ENCODE results near the gene DRGX. TPM values are rescaled to one million over a fixed set of nuclear protein-coding genes. Genes with fewer than 3 reads are reported as not detected.

DRGX gene
- total RNA-seq, 5 donors from 2014 or later (not counting 1 experiment from before 2014, with no cell fraction given): not detected

- WGBS (ENCODE audit: insufficient coverage): no CpG with 5 or more reads among the region's 2 CpGs
- Mint-ChIP-seq H3K4me3 (no peak overlapping the region), H3K9me3 (peaks cover 0 to 6% (median 4%) of the 10 kb centered on the region in 3 donors), H3K4me1 (no peaks in the 10 kb centered on the region), H3K27me3 (peaks cover 5 to 8% of the 10 kb centered on the region in 2 donors), H3K27ac (no peak overlapping the region), H3K36me3 (no peaks in the 10 kb centered on the region)
- no peak for DNase-seq
- no peak overlapping the region for H3K4me3 ChIP-seq (ENCODE audit: control insufficient read depth in 1 of 2, extremely low read depth in 1 of 2, low read length in 1 of 2)
- no peaks in the 10 kb centered on the region for H3K9me3 ChIP-seq
- ChIA-PET CTCF (no interaction called here), POLR2A (no interaction called here)
- H3K27ac ChIP-seq (ENCODE audit: low read length): no peak overlapping the region
- H3K27me3 ChIP-seq (replicated peaks in 1 of 2; ENCODE audit: control insufficient read depth in 2 of 2, extremely low read depth in 1 of 2, insufficient read depth in 2 of 2, low read length in 1 of 2): peaks cover 0 to 2% of the 10 kb centered on the region in 2 experiments
- no peaks in the 10 kb centered on the region for H3K36me3 ChIP-seq (ENCODE audit: control insufficient read depth in 2 of 2, extremely low read depth in 1 of 2, insufficient read depth in 1 of 2, low read length in 1 of 2)
- H3K4me1 ChIP-seq (ENCODE audit: control insufficient read depth in 1 of 2, extremely low read depth in 1 of 2, insufficient read depth in 2 of 2, low read length in 2 of 2): no peaks in the 10 kb centered on the region
- ATAC-seq (replicated peaks in 1 of 4): no peak
Measured at GRCh38 chr10:49344840-49345239, 51.0 kb downstream of the DRGX start.

GRCh38 chr10:49338604-49339003 is 57.3 kb downstream of the DRGX start:
- no peak overlapping the region for H3K4me3 ChIP-seq (ENCODE audit: control insufficient read depth in 1 of 2, extremely low read depth in 1 of 2, low read length in 1 of 2)
- H3K4me3 Mint-ChIP-seq: peak overlapping the region in 1 of 3 donors; percentile 32
- DNase-seq (no peak), ATAC-seq (replicated peaks in 1 of 4) (no peak)
- no peaks in the 10 kb centered on the region for H3K36me3 ChIP-seq (ENCODE audit: control insufficient read depth in 2 of 2, extremely low read depth in 1 of 2, insufficient read depth in 1 of 2, low read length in 1 of 2)
- H3K9me3 ChIP-seq: no peaks in the 10 kb centered on the region
- no peak overlapping the region for H3K27ac Mint-ChIP-seq
- whole genome bisulfite sequencing (ENCODE audit: insufficient coverage): 86% methylated on average over 1 of the region's 1 CpG
- peaks cover 0 to 20% (median 18%) of the 10 kb centered on the region in 3 donors for H3K9me3 Mint-ChIP-seq
- POLR2A ChIA-PET: no interaction called here
- no peak overlapping the region for H3K27ac ChIP-seq (ENCODE audit: low read length)
- peaks cover 0 to 8% of the 10 kb centered on the region in 2 experiments for H3K4me1 ChIP-seq (ENCODE audit: control insufficient read depth in 1 of 2, extremely low read depth in 1 of 2, insufficient read depth in 2 of 2, low read length in 2 of 2)
- CTCF ChIA-PET: no interaction called here
- peaks cover 10 to 16% of the 10 kb centered on the region in 2 donors for H3K27me3 Mint-ChIP-seq
- no peaks in the 10 kb centered on the region for H3K27me3 ChIP-seq (replicated peaks in 1 of 2; ENCODE audit: control insufficient read depth in 2 of 2, extremely low read depth in 1 of 2, insufficient read depth in 2 of 2, low read length in 1 of 2)
- H3K4me1 Mint-ChIP-seq: peaks cover 7 to 17% (median 17%) of the 10 kb centered on the region in 3 donors
- peaks cover 9% of the 10 kb centered on the region for H3K36me3 Mint-ChIP-seq

- Histone ChIP-seq H3K27ac (ENCODE audit: low read length) (peak overlapping the region; percentile 57), H3K27me3 (replicated peaks in 1 of 2; ENCODE audit: control insufficient read depth in 2 of 2, extremely low read depth in 1 of 2, insufficient read depth in 2 of 2, low read length in 1 of 2) (peaks cover 0 to 2% of the 10 kb centered on the region in 2 experiments), H3K4me3 (ENCODE audit: control insufficient read depth in 1 of 2, extremely low read depth in 1 of 2, low read length in 1 of 2) (no peak overlapping the region), H3K9me3 (no peaks in the 10 kb centered on the region), H3K4me1 (ENCODE audit: control insufficient read depth in 1 of 2, extremely low read depth in 1 of 2, insufficient read depth in 2 of 2, low read length in 2 of 2) (peaks cover 0 to 8% of the 10 kb centered on the region in 2 experiments), H3K36me3 (ENCODE audit: control insufficient read depth in 2 of 2, extremely low read depth in 1 of 2, insufficient read depth in 1 of 2, low read length in 1 of 2) (no peaks in the 10 kb centered on the region)
- H3K27ac Mint-ChIP-seq: peak overlapping the region; percentile 56 to 67
- H3K4me3 Mint-ChIP-seq: no peak overlapping the region
- CTCF ChIA-PET: no interaction called here
- WGBS (ENCODE audit: insufficient coverage): 69% methylated on average over 1 of the region's 1 CpG
- ATAC-seq (replicated peaks in 1 of 4) (peak in 2 of 4 experiments; percentile 42 to 58), DNase-seq (peak in 1 of 35 experiments; percentile 27)
- peaks cover 7 to 11% of the 10 kb centered on the region in 2 donors for H3K27me3 Mint-ChIP-seq
- peaks cover 9% of the 10 kb centered on the region for H3K36me3 Mint-ChIP-seq
- POLR2A ChIA-PET: no interaction called here
- H3K9me3 Mint-ChIP-seq: peaks cover 0 to 20% (median 18%) of the 10 kb centered on the region in 3 donors
- H3K4me1 Mint-ChIP-seq: peaks cover 7 to 17% (median 17%) of the 10 kb centered on the region in 3 donors
Measured at GRCh38 chr10:49335364-49335972, 60.4 kb downstream of the DRGX start.

- H3K4me1 Mint-ChIP-seq: peaks cover 7 to 17% (median 17%) of the 10 kb centered on the region in 3 donors
- Histone ChIP-seq H3K36me3 (ENCODE audit: control insufficient read depth in 2 of 2, extremely low read depth in 1 of 2, insufficient read depth in 1 of 2, low read length in 1 of 2) (no peaks in the 10 kb centered on the region), H3K4me3 (ENCODE audit: control insufficient read depth in 1 of 2, extremely low read depth in 1 of 2, low read length in 1 of 2) (no peak overlapping the region), H3K4me1 (ENCODE audit: control insufficient read depth in 1 of 2, extremely low read depth in 1 of 2, insufficient read depth in 2 of 2, low read length in 2 of 2) (peaks cover 0 to 8% of the 10 kb centered on the region in 2 experiments), H3K27ac (ENCODE audit: low read length) (peak overlapping the region; percentile 57), H3K9me3 (no peaks in the 10 kb centered on the region), H3K27me3 (replicated peaks in 1 of 2; ENCODE audit: control insufficient read depth in 2 of 2, extremely low read depth in 1 of 2, insufficient read depth in 2 of 2, low read length in 1 of 2) (peaks cover 0 to 5% of the 10 kb centered on the region in 2 experiments)
- peaks cover 7 to 11% of the 10 kb centered on the region in 2 donors for H3K27me3 Mint-ChIP-seq
- ChIA-PET CTCF (no interaction called here), POLR2A (interaction anchor here in 1 of 2 donors (0.6 kb wide), 1 partner anchor 9 kb away, joined by 3 read pairs; no protein-coding TSS in a partner anchor)
- peak overlapping the region; percentile 56 to 67 for H3K27ac Mint-ChIP-seq
- peaks cover 9% of the 10 kb centered on the region for H3K36me3 Mint-ChIP-seq
- no peak for DNase-seq
- no peak for ATAC-seq (replicated peaks in 1 of 4)
- peaks cover 0 to 20% (median 18%) of the 10 kb centered on the region in 3 donors for H3K9me3 Mint-ChIP-seq
- H3K4me3 Mint-ChIP-seq: no peak overlapping the region
Measured at GRCh38 chr10:49334964-49335363, 60.9 kb downstream of the DRGX start.

GRCh38 chr10:49333192-49333591 is 62.7 kb downstream of the DRGX start:
- H3K4me1 ChIP-seq (ENCODE audit: control insufficient read depth in 1 of 2, extremely low read depth in 1 of 2, insufficient read depth in 2 of 2, low read length in 2 of 2): peaks cover 0 to 8% of the 10 kb centered on the region in 2 experiments
- ChIA-PET CTCF (no interaction called here), POLR2A (no interaction called here)
- H3K36me3 ChIP-seq (ENCODE audit: control insufficient read depth in 2 of 2, extremely low read depth in 1 of 2, insufficient read depth in 1 of 2, low read length in 1 of 2): no peaks in the 10 kb centered on the region
- no peak overlapping the region for H3K27ac ChIP-seq (ENCODE audit: low read length)
- 100% methylated on average over 3 of the region's 6 CpGs for WGBS (ENCODE audit: insufficient coverage)
- H3K4me3 Mint-ChIP-seq: no peak overlapping the region
- peaks cover 0 to 20% (median 18%) of the 10 kb centered on the region in 3 donors for H3K9me3 Mint-ChIP-seq
- H3K4me1 Mint-ChIP-seq: peaks cover 7 to 17% (median 17%) of the 10 kb centered on the region in 3 donors
- H3K27me3 ChIP-seq (replicated peaks in 1 of 2; ENCODE audit: control insufficient read depth in 2 of 2, extremely low read depth in 1 of 2, insufficient read depth in 2 of 2, low read length in 1 of 2): peaks cover 0 to 5% of the 10 kb centered on the region in 2 experiments
- DNase-seq: no peak
- no peak overlapping the region for H3K27ac Mint-ChIP-seq
- ATAC-seq (replicated peaks in 1 of 4): no peak
- H3K27me3 Mint-ChIP-seq: peaks cover 3 to 10% of the 10 kb centered on the region in 2 donors
- no peak overlapping the region for H3K4me3 ChIP-seq (ENCODE audit: control insufficient read depth in 1 of 2, extremely low read depth in 1 of 2, low read length in 1 of 2)
- H3K36me3 Mint-ChIP-seq: peaks cover 9% of the 10 kb centered on the region
- no peaks in the 10 kb centered on the region for H3K9me3 ChIP-seq

GRCh38 chr10:49332768-49333167 is 63.1 kb downstream of the DRGX start:
- Histone ChIP-seq H3K9me3 (no peaks in the 10 kb centered on the region), H3K4me1 (ENCODE audit: control insufficient read depth in 1 of 2, extremely low read depth in 1 of 2, insufficient read depth in 2 of 2, low read length in 2 of 2) (peaks cover 0 to 8% of the 10 kb centered on the region in 2 experiments), H3K27me3 (replicated peaks in 1 of 2; ENCODE audit: control insufficient read depth in 2 of 2, extremely low read depth in 1 of 2, insufficient read depth in 2 of 2, low read length in 1 of 2) (peaks cover 0 to 5% of the 10 kb centered on the region in 2 experiments), H3K4me3 (ENCODE audit: control insufficient read depth in 1 of 2, extremely low read depth in 1 of 2, low read length in 1 of 2) (no peak overlapping the region), H3K27ac (ENCODE audit: low read length) (no peak overlapping the region), H3K36me3 (ENCODE audit: control insufficient read depth in 2 of 2, extremely low read depth in 1 of 2, insufficient read depth in 1 of 2, low read length in 1 of 2) (no peaks in the 10 kb centered on the region)
- Mint-ChIP-seq H3K27ac (no peak overlapping the region), H3K36me3 (peaks cover 9% of the 10 kb centered on the region), H3K9me3 (peaks cover 0 to 20% (median 18%) of the 10 kb centered on the region in 3 donors), H3K4me3 (no peak overlapping the region), H3K27me3 (peaks cover 3 to 10% of the 10 kb centered on the region in 2 donors), H3K4me1 (peaks cover 7 to 17% (median 17%) of the 10 kb centered on the region in 3 donors)
- ATAC-seq (replicated peaks in 1 of 4) (no peak), DNase-seq (no peak)
- POLR2A ChIA-PET: no interaction called here
- 78% methylated on average over 4 of the region's 6 CpGs for WGBS (ENCODE audit: insufficient coverage)
- CTCF ChIA-PET: no interaction called here

Measured in T-cell (primary cell).